GM12878 (cell line): Measurements from ENCODE around the gene ZCCHC8. TPM values are rescaled to one million over a fixed set of nuclear protein-coding genes. Genes with fewer than 3 reads are reported as not detected.
A peak's percentile ranks its signal among the peaks of the same experiment; 100 is the strongest.

Experiments used
- ATAC-seq: fragments of 200-7000 bp; cut with Tn5 transposase; 3 replicates; pipeline ENCODE4 v1.9.1; 2020; ENCODE audit warnings: mild to moderate bottlenecking, moderate library complexity
- BruUV-seq: library from RNA; stranded (reverse); fragments of 400-500 nt; replicated peaks from 2 replicates; lab custom pipeline; 2021; lab: Mats Ljungman, UMichigan
- CTCF ChIA-PET: fragments of 300-600 bp; sonication (Branson Sonifier 250); formaldehyde crosslinking; extraction: SDS; loops from one replicate; lab custom pipeline; 2021; ENCODE audit warnings: inconsistent platforms; lab: Yijun Ruan, JAX
- POLR2A ChIA-PET: fragments of 350-600 bp; formaldehyde crosslinking; extraction: SDS; loops from one replicate; lab custom pipeline; 2021; ENCODE audit warnings: inconsistent platforms; lab: Charles Lee
- RAD21 ChIA-PET: fragments of 300-600 bp; sonication (Branson Sonifier 250); formaldehyde crosslinking; loops from one replicate; lab custom pipeline; 2023; ENCODE audit warnings: antibody characterized with exemption; ENCODE audit not compliant: unreplicated experiment; lab: Charles Lee
- SMC1A ChIA-PET: fragments of 300-600 bp; sonication (Branson Sonifier 250); formaldehyde crosslinking; loops from one replicate; lab custom pipeline; 2023; ENCODE audit not compliant: unreplicated experiment, uncharacterized antibody; lab: Charles Lee
- DNase-seq: peaks from one replicate; pipeline ENCODE4 v3.0.0-alpha.2; 2011; ENCODE audit warnings: low read depth, low spot score
- FAIRE-seq: peaks from 3 replicates; lab custom pipeline; 2011; peaks lifted over from hg19 to GRCh38; lab: Jason Lieb, UNC
- H2AFZ ChIP-seq: 2 replicates; pipeline ENCODE4 v1.6.0; 2011; ENCODE audit warnings: low read depth, low read length, control low read depth; ENCODE audit not compliant: control insufficient read depth
- H3K27ac ChIP-seq: 2 replicates; pipeline ENCODE4 v1.5.1; 2011; ENCODE audit warnings: control low read depth; ENCODE audit not compliant: control insufficient read depth, insufficient read depth
- H3K27me3 ChIP-seq, 2 experiments: replicated peaks in 1 of 2; 2 replicates each; pipeline versions ENCODE4 v1.6.0 to v1.6.1; 2011; ENCODE audit warnings: low read length in 1 of 2; ENCODE audit not compliant: control insufficient read depth in 2 of 2, insufficient read depth in 2 of 2
- H3K36me3 ChIP-seq, 2 experiments: 2 replicates each; pipeline ENCODE4 v1.5.1; 2011; ENCODE audit warnings: low read length in 1 of 2; ENCODE audit not compliant: control insufficient read depth in 2 of 2, insufficient read depth in 2 of 2
- H3K4me1 ChIP-seq: 2 replicates; pipeline ENCODE4 v1.6.1; 2011; ENCODE audit warnings: mild to moderate bottlenecking, low read length, moderate library complexity, mixed read lengths; ENCODE audit not compliant: control insufficient read depth, insufficient read depth
- H3K4me2 ChIP-seq: 2 replicates; pipeline ENCODE4 v1.6.0; 2011; ENCODE audit warnings: control low read depth; ENCODE audit not compliant: control insufficient read depth, insufficient read depth
- H3K4me3 ChIP-seq: fragments of 200-600 bp; sonication (generic); 2 replicates; pipeline ENCODE4 v1.5.1; 2016
- H3K79me2 ChIP-seq: 2 replicates; pipeline ENCODE4 v1.6.0; 2011; ENCODE audit warnings: low read length; ENCODE audit not compliant: control insufficient read depth, insufficient read depth
- H3K9ac ChIP-seq: 2 replicates; pipeline ENCODE4 v1.8.0; 2011; ENCODE audit warnings: low read length, control low read depth, mixed read lengths; ENCODE audit not compliant: control insufficient read depth, insufficient read depth
- H3K9me3 ChIP-seq: replicated peaks from 3 replicates; pipeline ENCODE4 v1.5.1; 2011; ENCODE audit warnings: mild to moderate bottlenecking, low read length; ENCODE audit not compliant: control insufficient read depth, insufficient read depth
- H4K20me1 ChIP-seq: 2 replicates; pipeline ENCODE4 v1.6.0; 2011; ENCODE audit not compliant: control insufficient read depth, insufficient read depth
- CBFB ChIP-seq: IDR thresholded peaks from 2 replicates; pipeline ENCODE4 v1.6.1; 2016; ENCODE audit warnings: antibody characterized with exemption, low read depth
- ETV6 ChIP-seq, 2 experiments: fragments of 450-650 bp in 1 of 2; IDR thresholded peaks in 1 of 2; conservative IDR thresholded peaks in 1 of 2; 2 replicates each; pipeline ENCODE4 v1.6.1; 2014; ENCODE audit warnings: antibody characterized with exemption in 1 of 2, borderline replicate concordance in 1 of 2, low read depth in 1 of 2, mild to moderate bottlenecking in 1 of 2, moderate library complexity in 1 of 2
- JUND ChIP-seq: IDR thresholded peaks from 2 replicates; pipeline ENCODE4 v1.6.1; 2012; ENCODE audit warnings: low read depth, mild to moderate bottlenecking, low read length, improper control_type of control experiment, moderate library complexity
- NFIC ChIP-seq: IDR thresholded peaks from 2 replicates; pipeline ENCODE4 v1.6.1; 2012; ENCODE audit warnings: low read depth, mild to moderate bottlenecking, inconsistent platforms, low read length, moderate library complexity
- NRF1 ChIP-seq: conservative IDR thresholded peaks from 2 replicates; pipeline ENCODE4 v1.6.1; 2011; ENCODE audit warnings: mild to moderate bottlenecking, low read depth, low read length, improper control_type of control experiment
- PAX8 ChIP-seq: fragments of 450-650 bp; IDR thresholded peaks from 2 replicates; pipeline ENCODE4 v1.6.1; 2017; ENCODE audit warnings: mild to moderate bottlenecking, moderate library complexity
- PKNOX1 ChIP-seq: fragments of 450-650 bp; IDR thresholded peaks from 2 replicates; pipeline ENCODE4 v1.6.1; 2016; ENCODE audit warnings: mild to moderate bottlenecking
- POLR2A ChIP-seq: IDR thresholded peaks from 2 replicates; pipeline ENCODE4 v1.6.1; 2011; ENCODE audit warnings: low read depth, mild to moderate bottlenecking, low read length
- POLR2AphosphoS5 ChIP-seq: IDR thresholded peaks from 2 replicates; pipeline ENCODE4 v1.6.1; 2011; ENCODE audit warnings: mild to moderate bottlenecking, low read length, inconsistent platforms
- RAD51 ChIP-seq: fragments of 450-650 bp; IDR thresholded peaks from 2 replicates; pipeline ENCODE4 v1.6.1; 2016; ENCODE audit warnings: moderate library complexity, mild to moderate bottlenecking, inconsistent platforms
- SMAD5 ChIP-seq: IDR thresholded peaks from 2 replicates; pipeline ENCODE4 v1.6.1; 2016; ENCODE audit warnings: antibody characterized with exemption, low read depth
- SP1 ChIP-seq: IDR thresholded peaks from one replicate; pipeline ENCODE4 v1.6.1; 2011; ENCODE audit warnings: low read depth, low read length
- ZNF217 ChIP-seq: fragments of 450-650 bp; IDR thresholded peaks from 2 replicates; pipeline ENCODE4 v1.6.1; 2017; ENCODE audit warnings: antibody characterized with exemption, mild to moderate bottlenecking
- ZNF24 ChIP-seq: fragments of 450-650 bp; IDR thresholded peaks from 2 replicates; pipeline ENCODE4 v1.6.1; 2017; ENCODE audit warnings: antibody characterized with exemption, mild to moderate bottlenecking
- WGBS: methylation state at CpG from one replicate; pipeline ENCODE4 v1.1.6; 2016; ENCODE audit warnings: low lambda C conversion rate; ENCODE audit not compliant: insufficient replicate concordance, insufficient coverage; ENCODE audit errors: missing lambda C conversion rate; 5-methylcytosine and 5-hydroxymethylcytosine counted together
- in situ Hi-C: fragments of 300-500 bp; cut with MboI; formaldehyde crosslinking; loops from 9 replicates; pipeline ENCODE4 v1.14.3; 2018; ENCODE audit warnings: mixed read lengths
- intact Hi-C: fragments of 100-400 bp; cut with micrococcal nuclease; formaldehyde crosslinking; loops from one replicate; pipeline ENCODE4 v1.14.2; 2022; ENCODE audit not compliant: unreplicated experiment
- polyA plus RNA-seq, 11 experiments: library from polyadenylated mRNA; depleted of rRNA in 4 of 11; unstranded in 6 of 11; stranded (reverse) in 5 of 11; fragments of >200 nt; fragmentation: Nextera tagmentation in 4 of 11; fragmentation: Illumina TruSeq in 1 of 11; extraction: Ambion mirVana in 4 of 11; extraction: Trizol in 1 of 11; gene quantifications; 1 replicate in 1 of 11; 2 replicates in 10 of 11; pipeline versions ENCODE4 v1.2.1 to v1.2.3, GENCODE V29; 2011 to 2016; ENCODE audit warnings: inconsistent platforms in 2 of 11, missing spikeins in 2 of 11, low read depth in 1 of 11
- total RNA-seq, 4 experiments: library from RNA; depleted of rRNA in 3 of 4; stranded (reverse); fragments of >200 nt in 3 of 4; fragmentation: Illumina TruSeq in 1 of 4; extraction: Trizol in 1 of 4; gene quantifications; 2 replicates each; pipeline versions ENCODE4 v1.2.1 to v1.2.3, GENCODE V29; 2013 to 2021

Gene ZCCHC8
- total and polyA plus RNA-seq, 10 of the 15 experiments (the other 5 are each of a cell fraction or from before 2014, with no cell fraction given), result 8.8 to 34.8 (median 21.7) TPM

- no TSS peak for BruUV-seq
These were observed 4.8 kb upstream of the ZCCHC8 start for GRCh38 chr12:122505419-122506051.

GRCh38 chr12:122503783-122504590 is 3.3 kb upstream of the ZCCHC8 start:
- Histone ChIP-seq H3K9ac (no peak overlapping the region), H3K4me1 (peaks cover 10% of the 10 kb centered on the region), H3K79me2 (peaks cover 16% of the 10 kb centered on the region), H3K27me3 (no peaks in the 10 kb centered on the region), H3K36me3 (peaks cover 17 to 36% of the 10 kb centered on the region in 2 experiments), H3K4me2 (no peak overlapping the region), H3K9me3 (no peaks in the 10 kb centered on the region), H3K27ac (no peak overlapping the region), H4K20me1 (no peaks in the 10 kb centered on the region), H2AFZ (no peak overlapping the region), H3K4me3 (no peak overlapping the region)
- SMC1A ChIA-PET, result interaction anchor here (1.1 to 1.5 kb wide), 4 partner anchors 11 to 32 kb away, joined by 3 to 4 read pairs (median 3); no protein-coding TSS in a partner anchor
- CTCF ChIA-PET, result interaction anchor here (1.6 kb wide), 1 partner anchor 104 kb away, joined by 4 read pairs; no protein-coding TSS in a partner anchor
- FAIRE-seq (no peak), ATAC-seq (no peak), DNase-seq (no peak)
- no TSS peak for BruUV-seq
- RAD21 ChIA-PET, result interaction anchor here (0.6 kb wide), 1 partner anchor 93 kb away, joined by 3 read pairs; no protein-coding TSS in a partner anchor
- intact Hi-C loops (no loop called here), in situ Hi-C loops (no loop called here)
- 92% methylated on average over 6 of the region's 6 CpGs for WGBS
- POLR2A ChIA-PET, result interaction anchor here (0.8 to 5.0 kb wide), 2 partner anchors 8 to 15 kb away, joined by 3 to 40 read pairs; no protein-coding TSS in a partner anchor
- TF ChIP-seq POLR2AphosphoS5 (peak; percentile 55; the same call in 1 of the 2 replicates), SMAD5 (0 out of 2 replicates have a peak, but pooled peaks have one; percentile 24), POLR2A (peak; percentile 46), CBFB (0 out of 2 replicates have a peak, but pooled peaks have one; percentile 22), NRF1 (no peak), JUND (no peak), ZNF24 (no peak), ZNF217 (no peak), PKNOX1 (0 out of 2 replicates have a peak, but pooled peaks have one; percentile 21), ETV6 (conservative IDR thresholded peaks at IDR 0.05 in 1 of 2, IDR thresholded peaks at IDR 0.05 in 1 of 2; ENCODE audit: borderline replicate concordance in 1 of 2, low read depth in 1 of 2) (no peak), RAD51 (no peak), PAX8 (no peak)

More at GRCh38 chr12:122505419-122506051, 4.8 kb upstream of the ZCCHC8 start:
- H3K9me3 ChIP-seq, result no peaks in the 10 kb centered on the region
- H3K27ac ChIP-seq, result no peak overlapping the region
- ChIA-PET POLR2A (no interaction called here), CTCF (interaction anchor here (0.6 to 1.4 kb wide), 6 partner anchors 8 to 247 kb away, joined by 3 read pairs; partner anchors contain the start of gene DENR), SMC1A (interaction anchor here (1.0 to 1.5 kb wide), 4 partner anchors 14 to 105 kb away, joined by 3 to 6 read pairs (median 4); no protein-coding TSS in a partner anchor), RAD21 (interaction anchor here (1.4 kb wide), 1 partner anchor 18 kb away, joined by 3 read pairs; no protein-coding TSS in a partner anchor)
- H3K36me3 ChIP-seq, result peaks cover 20 to 50% of the 10 kb centered on the region in 2 experiments
- H3K9ac ChIP-seq, result no peak overlapping the region
- no peak overlapping the region for H3K4me3 ChIP-seq
- ATAC-seq (no peak), DNase-seq (no peak), FAIRE-seq (no peak)
- H3K4me1 ChIP-seq, result peaks cover 10% of the 10 kb centered on the region
- no peaks in the 10 kb centered on the region for H3K27me3 ChIP-seq
- H3K79me2 ChIP-seq, result peaks cover 2% of the 10 kb centered on the region
- intact Hi-C loops (no loop called here), in situ Hi-C loops (no loop called here)
- TF ChIP-seq NRF1, result no peak
- no peak for TF ChIP-seq NFIC
- TF ChIP-seq SP1, result no peak
- no peak overlapping the region for H2AFZ ChIP-seq
- no peak overlapping the region for H3K4me2 ChIP-seq
- no peaks in the 10 kb centered on the region for H4K20me1 ChIP-seq
- 98% methylated on average over 11 of the region's 11 CpGs for WGBS
